NCI-H748 (cell line): Measurements from ENCODE around the gene NXN.
"Not testable (repeated sequence)": the region's sequence is repeated elsewhere in the genome, so short reads cannot be mapped to it uniquely, and the experiment has no call there.

Experiments used
- DNase-seq: peaks from one replicate; lab custom pipeline; 2025; ENCODE audit not compliant: unreplicated experiment; lab: John Stamatoyannopoulos, UW

The NXN gene

GRCh38 chr17:802901-803881, 176.4 kb downstream of the NXN start:
- DNase-seq = no peak

- no peak for DNase-seq
Measured at GRCh38 chr17:802481-802880, 177.1 kb downstream of the NXN start.

- DNase-seq = no peak
Measured at GRCh38 chr17:801660-802059, 177.9 kb downstream of the NXN start.

GRCh38 chr17:800446-801242, 178.9 kb downstream of the NXN start:
- DNase-seq = no peak

- DNase-seq = no peak
Measured at GRCh38 chr17:799261-799660, 180.3 kb downstream of the NXN start.

GRCh38 chr17:798246-798645, 181.3 kb downstream of the NXN start:
- DNase-seq = no peak

- no peak for DNase-seq
Measured at GRCh38 chr17:797236-797840, 182.2 kb downstream of the NXN start.

DNA sequence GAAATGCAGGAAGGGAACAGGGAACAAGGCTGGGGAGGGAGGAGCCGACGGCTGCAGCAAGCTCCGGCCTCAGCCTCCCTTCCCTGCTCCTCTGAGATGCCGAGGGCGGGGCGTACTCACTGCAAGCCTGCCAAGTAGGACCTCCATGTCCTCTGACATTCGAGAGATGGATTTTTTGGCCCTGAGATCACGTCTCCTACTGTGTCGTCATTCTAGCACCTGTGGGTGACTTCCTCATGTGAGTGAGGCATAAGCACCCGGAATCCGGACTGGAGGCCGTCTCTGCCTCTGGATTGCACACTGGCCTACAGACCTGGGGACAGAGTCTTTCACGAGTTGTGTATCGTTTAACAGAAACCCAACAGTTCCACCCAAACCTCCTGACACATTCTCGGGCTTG, 183.0 kb downstream of the NXN start:
- DNase-seq = no peak

GRCh38 chr17:795721-796120, 183.9 kb downstream of the NXN start:
- DNase-seq = no peak

DNA sequence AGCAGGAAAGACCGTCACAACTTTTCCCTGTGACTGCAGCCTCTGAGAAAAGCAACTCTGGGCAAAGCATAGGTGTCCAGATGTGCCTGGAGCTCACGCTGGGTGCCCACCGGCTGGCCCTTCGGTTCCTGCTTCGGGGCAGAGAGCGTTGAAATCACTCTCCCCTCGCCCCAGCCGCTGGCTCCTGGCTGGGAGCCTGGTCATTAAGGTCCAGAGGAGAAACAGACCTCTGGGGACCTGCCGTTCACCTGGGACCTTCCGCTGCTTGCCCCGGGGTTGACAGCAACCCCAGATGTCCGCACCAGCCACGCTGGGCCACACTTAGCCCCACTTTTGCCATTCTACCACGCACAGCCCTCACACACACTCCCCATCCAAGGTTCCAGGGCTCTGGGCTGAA, 184.3 kb downstream of the NXN start:
- no peak for DNase-seq

DNA sequence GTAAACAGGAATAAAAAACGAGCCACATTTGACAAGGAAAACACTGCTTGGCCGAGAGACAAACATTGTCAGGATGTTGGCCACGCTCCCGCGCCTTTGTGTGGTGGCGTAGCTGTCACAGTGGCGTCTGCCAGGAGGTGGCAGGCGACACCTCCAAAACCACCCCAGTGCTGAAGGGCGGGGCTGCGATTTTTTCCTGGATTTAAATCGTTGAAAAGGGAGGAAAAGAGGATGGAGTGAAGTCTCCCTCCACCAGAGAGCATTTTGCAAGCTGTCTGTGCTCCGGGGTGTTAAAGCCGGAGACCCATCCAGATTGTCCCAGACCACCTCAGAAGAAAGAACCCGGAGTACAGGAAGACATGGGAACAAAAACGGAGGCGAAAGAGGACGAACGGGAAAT, 184.7 kb downstream of the NXN start:
- DNase-seq = peak; percentile 84

GRCh38 chr17:792277-792676, 187.3 kb downstream of the NXN start:
- no peak for DNase-seq

DNA sequence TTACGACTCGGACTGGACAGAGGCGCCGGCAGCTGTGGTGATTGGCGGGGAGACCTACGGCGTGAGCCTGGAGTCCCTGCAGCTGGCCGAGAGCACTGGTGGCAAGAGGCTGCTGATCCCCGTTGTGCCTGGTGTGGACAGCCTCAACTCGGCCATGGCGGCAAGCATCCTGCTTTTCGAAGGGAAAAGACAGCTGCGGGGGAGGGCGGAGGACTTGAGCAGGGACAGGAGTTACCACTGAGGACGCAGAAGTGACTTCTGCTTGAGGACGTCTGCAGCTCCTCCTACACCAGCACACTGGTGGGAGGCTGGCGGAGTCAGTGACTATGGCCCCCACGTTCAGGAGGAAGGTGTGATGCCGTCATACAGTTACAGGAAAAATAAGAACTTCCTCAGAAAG, 187.7 kb downstream of the NXN start:
- no peak for DNase-seq

- not testable (repeated sequence) for DNase-seq
Measured at GRCh38 chr17:790874-791247, 188.7 kb downstream of the NXN start.

- not testable (repeated sequence) for DNase-seq
Measured at GRCh38 chr17:789931-790873, 189.4 kb downstream of the NXN start.

DNA sequence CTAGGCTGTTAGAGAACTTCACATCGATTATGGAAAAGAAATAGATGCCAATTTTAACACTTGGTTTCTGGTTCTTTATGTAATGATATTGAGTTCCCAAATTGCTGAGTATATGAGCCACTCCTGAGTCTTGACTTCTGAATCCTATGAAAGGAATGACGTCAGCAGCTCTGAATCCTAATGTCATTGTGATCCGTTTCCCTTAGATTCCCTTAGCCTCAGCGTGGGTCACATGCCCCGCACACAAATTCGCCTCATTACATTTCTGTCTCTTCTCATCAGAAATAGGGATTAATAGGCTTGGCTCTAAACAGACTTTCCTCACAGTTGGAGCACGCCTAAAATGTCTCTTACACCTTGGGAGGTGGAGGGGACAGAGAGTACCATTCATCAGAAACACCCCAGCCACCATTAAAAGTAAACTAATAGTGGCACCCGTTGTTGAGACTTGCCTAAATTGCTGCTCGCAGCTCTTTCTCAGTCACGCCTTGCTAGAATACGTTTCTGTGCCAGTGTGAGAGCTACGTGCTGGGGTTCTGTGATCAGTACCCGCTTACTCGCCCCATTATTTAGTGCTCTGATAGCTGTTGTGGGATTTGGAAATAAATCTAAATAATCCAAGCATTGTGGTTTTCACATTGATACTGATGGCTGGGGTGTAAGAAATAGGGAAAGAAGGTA, 190.3 kb downstream of the NXN start:
- no peak for DNase-seq

DNA sequence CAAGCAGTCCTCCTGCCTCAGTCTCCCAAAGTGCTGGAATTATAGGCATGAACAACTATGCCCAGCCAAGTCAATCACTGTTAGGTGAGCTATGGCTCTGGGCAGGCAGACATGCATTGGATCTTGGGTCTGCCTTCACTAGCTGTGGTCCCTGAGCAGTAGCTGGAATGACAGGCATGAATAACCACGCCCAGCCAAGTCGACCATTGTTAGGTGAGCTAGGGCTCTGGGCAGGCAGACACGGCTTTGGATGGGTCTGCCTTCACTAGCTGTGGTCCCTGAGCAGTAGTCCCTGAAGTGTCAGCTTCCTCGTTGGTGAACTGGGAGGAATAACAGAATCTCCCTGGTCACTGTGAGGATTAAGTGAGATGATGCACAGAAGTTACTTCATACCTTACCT, 191.0 kb downstream of the NXN start:
- DNase-seq = no peak

- DNase-seq = no peak
Measured at GRCh38 chr17:787641-788221, 191.8 kb downstream of the NXN start.

DNA sequence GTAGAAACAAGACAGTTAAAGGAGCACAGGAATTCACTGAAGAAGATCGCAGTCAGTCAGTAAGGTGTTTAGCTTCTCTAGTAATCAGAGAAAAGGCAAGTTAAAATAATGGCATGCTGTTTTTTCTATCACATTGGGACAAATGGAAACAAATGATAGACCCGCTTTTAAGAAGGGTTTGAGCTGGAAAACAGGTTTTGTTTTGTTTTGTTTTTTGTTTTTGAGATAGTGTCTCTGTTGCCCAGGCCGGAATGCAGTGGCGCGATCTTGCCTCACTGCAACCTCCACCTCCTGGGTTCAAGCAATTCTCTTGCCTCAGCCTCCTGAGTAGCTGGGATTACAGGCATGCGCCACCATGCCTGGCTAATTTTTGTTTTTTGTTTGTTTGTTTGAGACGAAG, 193.7 kb downstream of the NXN start:
- DNase-seq = not testable (repeated sequence)

DNA sequence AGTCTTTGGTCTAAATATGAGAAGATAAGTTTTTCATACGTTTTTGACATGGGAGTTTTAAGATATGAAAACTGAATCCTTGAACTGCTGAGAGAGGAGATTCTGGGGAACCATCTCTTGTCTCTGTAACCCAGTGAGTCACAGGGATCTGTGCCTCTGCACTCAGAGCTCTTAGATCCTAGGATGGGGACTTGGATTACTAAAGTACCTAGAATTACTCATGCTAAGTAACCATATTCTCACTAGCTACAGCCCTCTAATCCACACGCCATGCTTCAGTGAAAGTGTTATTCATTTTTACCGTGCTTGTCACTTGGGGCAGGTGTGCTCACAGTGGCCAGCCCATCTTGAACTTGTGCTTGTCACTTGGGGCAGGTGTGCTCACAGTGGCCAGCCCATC, 195.4 kb downstream of the NXN start:
- DNase-seq = no peak
